Gastroesophageal sphincter (tissue), 4 donors: ENCODE data around the gene MSANTD2. TPM values are rescaled to one million over a fixed set of nuclear protein-coding genes. Genes with fewer than 3 reads are reported as not detected.

ENCODE experiments used
- ATAC-seq: fragments of 150-250 bp; one replicate; pipeline ENCODE4 v1.9.1; 2016; ENCODE audit warnings: mild to moderate bottlenecking, moderate library complexity
- H3K27ac ChIP-seq, 4 donors: fragments of 200-600 bp; sonication (generic) in 3 of 4; 1 replicate in 3 of 4; 2 replicates in 1 of 4; pipeline ENCODE4 v1.5.1; 2016 to 2019
- H3K27me3 ChIP-seq: fragments of 200-600 bp; sonication (generic); one replicate; pipeline ENCODE4 v1.5.1; 2019
- H3K36me3 ChIP-seq, 2 donors: fragments of 200-600 bp; sonication (generic); one replicate each; pipeline ENCODE4 v1.5.1; 2019; ENCODE audit warnings: control low read depth in 1 of 2
- H3K4me1 ChIP-seq, 3 donors: fragments of 200-600 bp; sonication (generic); 1 replicate in 2 of 3; 2 replicates in 1 of 3; pipeline ENCODE4 v1.5.1; 2016 to 2019; ENCODE audit warnings: control low read depth in 2 of 3
- H3K4me3 ChIP-seq, 2 donors: fragments of 200-600 bp; sonication (generic); one replicate each; pipeline ENCODE4 v1.5.1; 2019; ENCODE audit warnings: mild to moderate bottlenecking in 1 of 2, moderate library complexity in 1 of 2
- H3K9me3 ChIP-seq, 3 donors: fragments of 200-600 bp; sonication (generic); one replicate each; pipeline ENCODE4 v1.5.1; 2017 to 2019; ENCODE audit warnings: control low read depth in 2 of 3
- EP300 ChIP-seq: sonication (generic); formaldehyde crosslinking; IDR thresholded peaks from one replicate; pipeline ENCODE4 v1.6.1; 2017; ENCODE audit warnings: antibody characterized with exemption, mild to moderate bottlenecking
- POLR2A ChIP-seq, 2 donors: fragments of 450-650 bp; IDR thresholded peaks; one replicate each; pipeline ENCODE4 v1.6.1; 2017; ENCODE audit warnings: antibody characterized with exemption in 2 of 2, mild to moderate bottlenecking in 2 of 2, moderate library complexity in 1 of 2
- POLR2AphosphoS5 ChIP-seq: sonication (generic); formaldehyde crosslinking; IDR thresholded peaks from one replicate; pipeline ENCODE4 v1.6.1; 2017; ENCODE audit warnings: antibody characterized with exemption
- WGBS, 2 donors: methylation state at CpG; one replicate each; pipeline ENCODE4 v1.1.5; 2018; ENCODE audit warnings: low coverage in 1 of 2; 5-methylcytosine and 5-hydroxymethylcytosine counted together
- total RNA-seq, 4 donors: library from RNA; depleted of rRNA; stranded (reverse); fragments of >200 nt; gene quantifications; one replicate each; pipeline ENCODE4 v1.1.0, GENCODE V29; 2016
- TF ChIP-seq, protein P1 (sequence below), 4 experiments: fragments of 200-600 bp in 2 of 4; fragments of 450-650 bp in 2 of 4; sonication (generic) in 1 of 4; IDR thresholded peaks; one replicate each; pipeline ENCODE4 v1.5.1; 2017 to 2019; ENCODE audit warnings: antibody characterized with exemption in 4 of 4, mild to moderate bottlenecking in 2 of 4, moderate library complexity in 2 of 4

The MSANTD2 gene
- total RNA-seq, 4 donors from 2014 or later, result 7.0 to 34.9 (median 13.0) TPM

DNA sequence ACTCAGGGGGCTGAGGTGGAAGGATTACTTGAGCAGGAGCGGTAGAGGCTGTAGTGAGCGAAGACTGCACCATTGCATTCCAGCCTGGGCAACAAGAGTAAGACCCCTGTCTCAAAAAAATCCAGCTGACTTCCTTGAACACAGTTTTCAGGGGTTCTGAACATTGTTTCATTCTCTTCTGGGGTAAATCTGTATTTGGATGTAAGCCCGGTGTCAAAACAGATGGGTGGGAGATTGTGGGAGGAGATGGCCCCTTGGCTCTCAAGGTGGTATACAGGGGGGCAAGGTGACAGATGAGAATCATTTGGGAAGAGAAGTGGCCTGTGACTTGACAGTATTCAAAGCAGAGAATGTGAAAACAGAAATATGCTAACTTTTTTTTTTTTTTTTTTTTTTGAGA, 42.9 kb downstream of the MSANTD2 start:
- peaks cover 88% of the 10 kb centered on the region for H3K27me3 ChIP-seq
- ATAC-seq, result no peak
- 23 to 45% methylated on average over 1 to 3 of the region's 3 CpGs for WGBS, 2 donors
- H3K36me3 ChIP-seq, result peaks cover 0 to 3% of the 10 kb centered on the region in 2 donors
- no peak for TF ChIP-seq EP300
- TF ChIP-seq, protein P1, sequence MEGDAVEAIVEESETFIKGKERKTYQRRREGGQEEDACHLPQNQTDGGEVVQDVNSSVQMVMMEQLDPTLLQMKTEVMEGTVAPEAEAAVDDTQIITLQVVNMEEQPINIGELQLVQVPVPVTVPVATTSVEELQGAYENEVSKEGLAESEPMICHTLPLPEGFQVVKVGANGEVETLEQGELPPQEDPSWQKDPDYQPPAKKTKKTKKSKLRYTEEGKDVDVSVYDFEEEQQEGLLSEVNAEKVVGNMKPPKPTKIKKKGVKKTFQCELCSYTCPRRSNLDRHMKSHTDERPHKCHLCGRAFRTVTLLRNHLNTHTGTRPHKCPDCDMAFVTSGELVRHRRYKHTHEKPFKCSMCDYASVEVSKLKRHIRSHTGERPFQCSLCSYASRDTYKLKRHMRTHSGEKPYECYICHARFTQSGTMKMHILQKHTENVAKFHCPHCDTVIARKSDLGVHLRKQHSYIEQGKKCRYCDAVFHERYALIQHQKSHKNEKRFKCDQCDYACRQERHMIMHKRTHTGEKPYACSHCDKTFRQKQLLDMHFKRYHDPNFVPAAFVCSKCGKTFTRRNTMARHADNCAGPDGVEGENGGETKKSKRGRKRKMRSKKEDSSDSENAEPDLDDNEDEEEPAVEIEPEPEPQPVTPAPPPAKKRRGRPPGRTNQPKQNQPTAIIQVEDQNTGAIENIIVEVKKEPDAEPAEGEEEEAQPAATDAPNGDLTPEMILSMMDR (IDR thresholded peaks at IDR 0.05), result no peak
- TF ChIP-seq POLR2AphosphoS5, result no peak
- no peak for TF ChIP-seq POLR2A (IDR thresholded peaks at IDR 0.05)
- peaks cover 0 to 55% (median 20%) of the 10 kb centered on the region in 3 donors for H3K4me1 ChIP-seq
- no peaks in the 10 kb centered on the region for H3K9me3 ChIP-seq
- no peak overlapping the region for H3K4me3 ChIP-seq
- no peak overlapping the region for H3K27ac ChIP-seq

DNA sequence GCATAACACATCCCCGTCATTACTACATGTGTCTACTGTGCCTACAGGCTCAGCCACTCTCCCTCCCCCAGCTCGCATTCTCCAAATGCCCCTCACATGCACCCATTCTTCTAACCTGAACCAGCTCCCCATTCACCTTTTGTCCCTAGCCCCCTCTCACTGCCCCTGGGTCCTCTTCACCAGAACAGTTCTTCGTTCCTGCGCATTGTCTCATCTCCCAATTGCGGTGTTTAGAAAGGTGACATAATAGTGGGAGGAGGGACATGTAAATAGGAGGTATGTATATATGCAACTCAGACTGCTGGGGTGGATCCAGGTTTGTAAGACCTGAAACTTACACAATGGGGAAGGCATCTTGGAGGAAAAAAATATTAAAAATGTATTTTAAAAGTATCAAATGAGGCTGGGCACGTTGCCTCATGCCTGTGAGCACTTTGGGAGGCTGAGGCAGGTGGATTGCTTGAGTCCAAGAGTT, 43.4 kb downstream of the MSANTD2 start:
- H3K4me3 ChIP-seq, result no peak overlapping the region
- H3K36me3 ChIP-seq, result peaks cover 0 to 3% of the 10 kb centered on the region in 2 donors
- no peak for TF ChIP-seq POLR2A (IDR thresholded peaks at IDR 0.05)
- TF ChIP-seq EP300, result no peak
- no peak for TF ChIP-seq POLR2AphosphoS5
- TF ChIP-seq, protein P1 (IDR thresholded peaks at IDR 0.05), result no peak
- H3K9me3 ChIP-seq, result no peaks in the 10 kb centered on the region
- no peak for ATAC-seq
- peaks cover 0 to 55% (median 17%) of the 10 kb centered on the region in 3 donors for H3K4me1 ChIP-seq
- H3K27ac ChIP-seq, result no peak overlapping the region
- 21 to 52% methylated on average over 4 to 5 of the region's 6 CpGs for WGBS, 2 donors
- H3K27me3 ChIP-seq, result peaks cover 88% of the 10 kb centered on the region

DNA sequence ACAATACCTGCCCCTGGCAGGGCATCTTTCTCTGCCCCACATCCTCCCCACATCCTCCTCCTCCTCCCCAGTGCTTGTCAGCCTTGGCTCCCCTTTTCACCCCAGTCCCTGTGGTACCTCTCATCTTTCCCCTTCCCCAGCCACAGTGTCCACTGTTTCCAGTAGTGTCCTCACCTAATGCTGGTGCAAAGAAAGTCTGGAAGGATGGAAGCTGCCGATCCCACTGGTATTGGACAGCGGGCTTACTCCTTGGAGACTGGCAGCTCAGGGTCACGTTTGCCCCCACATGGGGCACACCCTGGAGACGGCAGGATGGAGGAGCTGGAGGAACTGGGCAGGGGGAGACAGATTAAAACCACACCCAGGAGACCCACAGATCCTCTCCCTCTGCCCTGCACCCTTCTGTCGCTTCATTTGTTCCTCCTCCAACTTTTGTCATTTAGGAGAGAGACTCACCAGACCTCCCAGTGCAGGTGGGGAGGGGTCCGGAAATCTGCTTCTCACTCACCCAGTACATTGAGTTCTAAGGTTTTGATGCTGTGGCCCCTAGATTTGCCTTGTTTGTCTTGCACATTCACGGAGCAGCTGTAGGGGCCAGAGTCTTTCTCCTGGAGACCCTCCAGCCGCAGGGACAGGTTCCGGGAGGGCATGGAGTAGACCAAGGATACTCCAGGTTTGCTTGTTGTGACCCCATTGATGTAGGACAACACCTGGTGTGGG, 44.0 kb downstream of the MSANTD2 start:
- no peak overlapping the region for H3K27ac ChIP-seq
- H3K4me1 ChIP-seq, result peaks cover 0 to 56% (median 17%) of the 10 kb centered on the region in 3 donors
- peaks cover 88% of the 10 kb centered on the region for H3K27me3 ChIP-seq
- H3K4me3 ChIP-seq, result no peak overlapping the region
- peaks cover 0 to 3% of the 10 kb centered on the region in 2 donors for H3K36me3 ChIP-seq
- WGBS, 2 donors, result 10% methylated on average over 3 of the region's 9 CpGs; no CpG with 5 or more reads in 1 of the 2 donors
- ATAC-seq, result no peak
- no peak for TF ChIP-seq EP300
- no peak for TF ChIP-seq POLR2AphosphoS5
- TF ChIP-seq, protein P1 (IDR thresholded peaks at IDR 0.05), result no peak
- no peak for TF ChIP-seq POLR2A (IDR thresholded peaks at IDR 0.05)
- no peaks in the 10 kb centered on the region for H3K9me3 ChIP-seq

DNA sequence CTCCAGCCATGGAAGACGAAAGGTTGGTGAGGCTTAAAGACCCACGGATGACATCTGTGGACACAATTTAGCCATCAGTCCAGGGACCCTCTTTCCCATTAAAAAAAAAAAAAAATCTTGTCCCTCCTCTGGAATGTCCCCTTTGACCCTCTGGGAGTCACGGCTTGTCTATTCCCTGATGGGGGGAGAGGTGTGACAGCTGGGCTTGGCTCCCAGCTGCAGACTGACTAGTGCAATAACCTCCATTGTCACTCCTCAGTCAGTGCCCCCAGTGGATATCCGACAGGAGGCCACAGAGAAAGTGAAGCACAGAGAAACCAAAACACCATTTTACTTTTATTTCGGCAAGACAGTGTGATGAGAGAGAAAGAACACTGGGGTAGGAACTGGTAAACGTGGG, 45.5 kb downstream of the MSANTD2 start:
- no peak overlapping the region for H3K4me3 ChIP-seq
- H3K4me1 ChIP-seq, result peaks cover 0 to 42% (median 12%) of the 10 kb centered on the region in 3 donors
- ATAC-seq, result no peak
- no peaks in the 10 kb centered on the region for H3K9me3 ChIP-seq
- H3K27me3 ChIP-seq, result peaks cover 88% of the 10 kb centered on the region
- 65 to 75% methylated on average over 2 to 4 of the region's 6 CpGs for WGBS, 2 donors
- no peak overlapping the region for H3K27ac ChIP-seq
- TF ChIP-seq POLR2A (IDR thresholded peaks at IDR 0.05), result no peak
- TF ChIP-seq, protein P1 (IDR thresholded peaks at IDR 0.05), result no peak
- H3K36me3 ChIP-seq, result peaks cover 0 to 3% of the 10 kb centered on the region in 2 donors

DNA sequence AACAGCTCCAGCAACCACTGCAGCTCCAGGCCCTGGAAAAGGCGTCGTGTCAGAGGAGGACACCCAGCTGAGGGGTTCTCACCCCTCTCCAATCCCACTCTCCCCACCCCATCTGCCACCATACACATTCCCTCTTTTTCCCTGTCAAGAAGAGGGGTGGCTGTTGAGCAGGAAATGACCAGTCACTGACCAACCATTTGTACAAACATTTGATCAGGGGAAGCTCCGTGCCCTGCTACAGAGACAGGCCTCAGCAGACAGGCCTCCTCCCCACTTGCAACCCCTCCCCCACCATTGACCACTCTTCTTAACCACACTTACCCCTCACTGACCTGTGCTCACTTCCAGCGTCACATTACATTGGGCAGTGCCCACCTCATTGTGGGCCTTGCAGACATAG, 45.9 kb downstream of the MSANTD2 start:
- no peaks in the 10 kb centered on the region for H3K9me3 ChIP-seq
- no peak overlapping the region for H3K27ac ChIP-seq
- WGBS, 2 donors, result 30% methylated on average over 2 of the region's 4 CpGs; no CpG with 5 or more reads in 1 of the 2 donors
- peaks cover 88% of the 10 kb centered on the region for H3K27me3 ChIP-seq
- H3K4me1 ChIP-seq, result peaks cover 0 to 38% (median 12%) of the 10 kb centered on the region in 3 donors
- no peak overlapping the region for H3K4me3 ChIP-seq
- ATAC-seq, result no peak
- peaks cover 0 to 3% of the 10 kb centered on the region in 2 donors for H3K36me3 ChIP-seq
- no peak for TF ChIP-seq POLR2AphosphoS5
